GM12872 (cell line): ENCODE results near the gene STARD3NL.
A peak's percentile ranks its signal among the peaks of the same experiment; 100 is the strongest.

Source experiments
- CTCF ChIP-seq: IDR thresholded peaks from 3 replicates; pipeline ENCODE4 v1.5.1; 2011; ENCODE audit warnings: low read depth, mild to moderate bottlenecking, low read length, moderate library complexity; ENCODE audit not compliant: insufficient read depth

STARD3NL gene

GRCh38 chr7:38215735-38216670, 38.0 kb downstream of the STARD3NL start:
- peak; percentile 98 for TF ChIP-seq CTCF

GRCh38 chr7:38217672-38218071, 39.6 kb downstream of the STARD3NL start:
- TF ChIP-seq CTCF = no peak

- TF ChIP-seq CTCF = no peak
Measured at GRCh38 chr7:38220452-38220851, 42.4 kb downstream of the STARD3NL start.

- TF ChIP-seq CTCF = peak; percentile 77
Measured at GRCh38 chr7:38222481-38223096, 44.5 kb downstream of the STARD3NL start.

- TF ChIP-seq CTCF = no peak
Measured at GRCh38 chr7:38223306-38223705, 45.3 kb downstream of the STARD3NL start.

GRCh38 chr7:38224392-38224791, 46.3 kb downstream of the STARD3NL start:
- TF ChIP-seq CTCF = no peak

GRCh38 chr7:38229386-38229785, 51.3 kb downstream of the STARD3NL start:
- TF ChIP-seq CTCF = no peak
